ENCODE data around the gene GADD45A. TPM values are rescaled to one million over a fixed set of nuclear protein-coding genes. Genes with fewer than 3 reads are reported as not detected.

Gene GADD45A
- total and polyA plus RNA-seq, 9 of the 15 experiments (the other 6 are each of a cell fraction or from before 2014, with no cell fraction given), result 21.3 to 156 (median 62.1) TPM

DNA sequence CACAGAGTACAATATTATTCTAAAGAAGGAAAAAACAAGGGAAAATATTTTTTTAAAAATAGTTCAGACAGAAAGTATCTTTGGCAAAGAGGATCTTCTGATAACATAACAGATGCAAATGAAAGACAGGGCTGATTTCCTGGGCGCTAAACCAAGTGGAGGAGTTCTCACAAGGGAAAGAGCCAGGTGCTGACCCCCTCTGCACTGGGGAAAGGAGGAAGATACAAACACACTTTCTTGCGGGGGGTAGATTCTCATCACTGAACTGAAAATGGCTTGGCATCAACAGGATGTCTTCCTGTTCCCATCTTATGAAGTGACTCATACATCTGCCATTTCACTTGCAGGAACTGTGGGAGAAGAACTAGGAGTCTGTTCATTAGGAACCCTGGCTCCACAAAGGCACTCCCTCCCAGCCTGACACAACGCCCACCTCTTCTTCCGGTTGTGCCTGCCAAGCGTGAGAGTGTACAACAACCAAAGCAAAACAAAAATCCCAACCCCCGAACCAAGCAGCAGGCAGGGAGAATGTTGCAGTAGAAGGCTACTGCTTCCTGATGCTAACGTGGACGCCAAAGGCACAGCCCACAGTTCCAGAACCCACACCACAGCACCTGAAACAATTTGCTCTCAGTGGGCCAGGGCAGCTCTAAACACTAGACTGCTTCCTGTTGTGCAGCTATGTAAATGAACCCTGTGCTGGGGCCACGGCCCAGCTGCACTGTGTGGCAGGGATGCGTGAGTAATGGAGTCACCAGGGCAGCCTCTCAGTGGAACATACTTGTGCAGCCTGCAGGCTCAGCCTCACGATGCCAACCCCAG is 51.0 kb downstream of the GADD45A start (continued):
- TF ChIP-seq, protein P1, sequence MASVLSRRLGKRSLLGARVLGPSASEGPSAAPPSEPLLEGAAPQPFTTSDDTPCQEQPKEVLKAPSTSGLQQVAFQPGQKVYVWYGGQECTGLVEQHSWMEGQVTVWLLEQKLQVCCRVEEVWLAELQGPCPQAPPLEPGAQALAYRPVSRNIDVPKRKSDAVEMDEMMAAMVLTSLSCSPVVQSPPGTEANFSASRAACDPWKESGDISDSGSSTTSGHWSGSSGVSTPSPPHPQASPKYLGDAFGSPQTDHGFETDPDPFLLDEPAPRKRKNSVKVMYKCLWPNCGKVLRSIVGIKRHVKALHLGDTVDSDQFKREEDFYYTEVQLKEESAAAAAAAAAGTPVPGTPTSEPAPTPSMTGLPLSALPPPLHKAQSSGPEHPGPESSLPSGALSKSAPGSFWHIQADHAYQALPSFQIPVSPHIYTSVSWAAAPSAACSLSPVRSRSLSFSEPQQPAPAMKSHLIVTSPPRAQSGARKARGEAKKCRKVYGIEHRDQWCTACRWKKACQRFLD (CRISPR knock-in tag; IDR thresholded peaks at IDR 0.05), result peak; percentile 75
- peak; percentile 46; the same call in 1 of the 2 replicates for TF ChIP-seq SMARCE1 (IDR thresholded peaks at IDR 0.05)
- TF ChIP-seq, protein P2, sequence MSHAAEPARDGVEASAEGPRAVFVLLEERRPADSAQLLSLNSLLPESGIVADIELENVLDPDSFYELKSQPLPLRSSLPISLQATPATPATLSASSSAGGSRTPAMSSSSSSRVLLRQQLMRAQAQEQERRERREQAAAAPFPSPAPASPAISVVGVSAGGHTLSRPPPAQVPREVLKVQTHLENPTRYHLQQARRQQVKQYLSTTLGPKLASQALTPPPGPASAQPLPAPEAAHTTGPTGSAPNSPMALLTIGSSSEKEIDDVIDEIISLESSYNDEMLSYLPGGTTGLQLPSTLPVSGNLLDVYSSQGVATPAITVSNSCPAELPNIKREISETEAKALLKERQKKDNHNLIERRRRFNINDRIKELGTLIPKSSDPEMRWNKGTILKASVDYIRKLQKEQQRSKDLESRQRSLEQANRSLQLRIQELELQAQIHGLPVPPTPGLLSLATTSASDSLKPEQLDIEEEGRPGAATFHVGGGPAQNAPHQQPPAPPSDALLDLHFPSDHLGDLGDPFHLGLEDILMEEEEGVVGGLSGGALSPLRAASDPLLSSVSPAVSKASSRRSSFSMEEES (CRISPR knock-in tag; IDR thresholded peaks at IDR 0.05), result no peak
- TF ChIP-seq SNIP1 (IDR thresholded peaks at IDR 0.05; ENCODE audit: low read depth), result no peak

DNA sequence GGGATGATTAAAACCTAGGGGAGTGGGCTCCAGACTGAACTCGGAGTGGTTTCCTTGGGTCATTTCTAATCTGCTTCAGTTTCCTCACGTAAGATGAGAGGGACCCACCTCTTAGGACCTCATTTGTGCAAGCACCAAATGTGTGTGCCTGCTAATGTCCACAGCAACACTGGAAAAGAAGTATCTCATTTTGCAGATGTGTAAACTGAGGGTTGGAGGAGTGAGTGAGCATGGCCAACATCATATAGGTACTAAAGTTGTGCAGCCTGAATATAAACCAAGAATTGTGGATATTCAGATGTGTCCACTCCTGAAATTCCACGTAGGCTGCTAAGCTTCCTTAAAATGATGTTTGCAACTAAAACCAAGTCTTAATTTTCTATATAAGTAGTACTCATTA is 51.7 kb downstream of the GADD45A start:
- ChIA-PET CTCF (ENCODE audit: low intra/inter-chr PET ratio) (no interaction called here), POLR2A (interaction anchor here (0.7 to 1.3 kb wide), 5 partner anchors 8 to 51 kb away, joined by 3 to 4 read pairs (median 3); no protein-coding TSS in a partner anchor)
- Histone ChIP-seq H3K9me3 (replicated peaks; ENCODE audit: control insufficient read depth, insufficient read depth, low read depth, low read length) (no peaks in the 10 kb centered on the region), H3K27me3 (ENCODE audit: control insufficient read depth in 2 of 2, insufficient read depth in 2 of 2, low read length in 2 of 2) (no peaks in the 10 kb centered on the region), H3K36me3 (ENCODE audit: control insufficient read depth, insufficient read depth, low read length) (no peaks in the 10 kb centered on the region), H4K20me1 (replicated peaks; ENCODE audit: control insufficient read depth, insufficient read depth, low read length) (no peaks in the 10 kb centered on the region), H3K79me2 (ENCODE audit: control insufficient read depth, insufficient read depth, low read length) (no peaks in the 10 kb centered on the region), H3K4me1 (replicated peaks in 1 of 2; ENCODE audit: control insufficient read depth in 2 of 2, insufficient read depth in 2 of 2, low read length in 2 of 2) (peaks cover 36 to 64% of the 10 kb centered on the region in 2 experiments), H3K4me2 (ENCODE audit: insufficient read depth, low read length) (peak overlapping the region; percentile 61), H3K9me1 (ENCODE audit: control insufficient read depth, insufficient read depth, low read length) (no peaks in the 10 kb centered on the region), H3K4me3 (no peak overlapping the region), H2AFZ (ENCODE audit: low read depth, low read length) (peak overlapping the region; percentile 94), H3K9ac (ENCODE audit: insufficient read depth in 1 of 2, low read depth in 2 of 2, low read length in 2 of 2) (peak overlapping the region in 1 of 2 experiments; percentile 31; a peak in 3 of 4 replicates), H3K27ac (ENCODE audit: extremely low read depth, low read depth, low read length) (peak overlapping the region; percentile 72; the same call in 2 of the 3 replicates)
- no peak for ATAC-seq
- in situ Hi-C loops (cut with MboI), result loop anchor here (5.0 kb wide), 1 partner anchor 39 kb away; no protein-coding TSS in a partner anchor
- no peak for FAIRE-seq
- intact Hi-C loops (cut with micrococcal nuclease), result no loop called here
- DNase-seq (ENCODE audit: extremely low read depth in 1 of 4, low spot score in 3 of 4), result no peak
- 81% methylated on average over 3 of the region's 3 CpGs for WGBS (ENCODE audit: insufficient coverage, low coverage, missing lambda C conversion rate)
- BruUV-seq (replicated peaks), result no TSS peak
- 0 out of 2 replicates have a peak, but pooled peaks have one; percentile 13 for TF ChIP-seq ZFX (CRISPR knock-in tag; IDR thresholded peaks at IDR 0.05)
- no peak for TF ChIP-seq RFX7 (CRISPR knock-in tag; IDR thresholded peaks at IDR 0.05)
- TF ChIP-seq KDM1A (IDR thresholded peaks at IDR 0.05), result 0 out of 4 replicates have a peak, but pooled peaks have one; percentile 19 to 31
- peak; percentile 51 for TF ChIP-seq RBM25 (IDR thresholded peaks at IDR 0.05; ENCODE audit: low read depth, low read length, severe bottlenecking)
- no peak for TF ChIP-seq CBX2 (IDR thresholded peaks at IDR 0.05; ENCODE audit: insufficient read depth, low read length, poor library complexity, severe bottlenecking)
- peak; percentile 49 for TF ChIP-seq BCOR (IDR thresholded peaks at IDR 0.05)
